Activated T-cell treated with anti-CD3 and anti-CD28 coated beads, Interleukin-2, amount 50 U/mL, for 48 hours (primary cell): ENCODE data around the gene TMEM233.

Experiments
- DNase-seq, 2 experiments: peaks; one replicate each; pipeline ENCODE4 v3.0.0-alpha.2; 2020

Gene TMEM233

GRCh38 chr12:119660076-119660475, 66.5 kb downstream of the TMEM233 start:
- DNase-seq, result no peak

GRCh38 chr12:119661882-119662281, 68.3 kb downstream of the TMEM233 start:
- DNase-seq, result no peak

DNA sequence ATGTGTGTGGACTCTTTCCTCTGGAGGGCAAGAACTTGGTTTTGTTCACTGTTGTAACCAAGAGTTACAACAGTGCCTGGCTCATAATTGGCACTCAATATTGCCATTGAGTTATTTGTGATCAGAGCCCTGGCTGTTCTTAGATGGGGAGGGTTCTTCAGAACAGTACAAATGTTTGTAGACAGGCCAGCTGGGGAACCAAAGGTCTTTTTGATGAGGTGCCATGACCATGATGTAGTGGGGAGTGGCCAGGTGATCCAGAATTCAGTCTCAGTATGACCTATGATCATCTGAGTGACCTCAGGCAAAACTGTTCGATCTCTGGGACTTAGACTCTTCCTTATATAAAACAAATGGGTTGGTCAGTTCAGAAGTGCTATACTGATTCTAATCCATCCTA, 71.1 kb downstream of the TMEM233 start:
- no peak for DNase-seq

GRCh38 chr12:119665164-119665929, 71.8 kb downstream of the TMEM233 start:
- no peak for DNase-seq

- DNase-seq, result no peak
Measured at GRCh38 chr12:119666226-119666795, 72.7 kb downstream of the TMEM233 start.

DNA sequence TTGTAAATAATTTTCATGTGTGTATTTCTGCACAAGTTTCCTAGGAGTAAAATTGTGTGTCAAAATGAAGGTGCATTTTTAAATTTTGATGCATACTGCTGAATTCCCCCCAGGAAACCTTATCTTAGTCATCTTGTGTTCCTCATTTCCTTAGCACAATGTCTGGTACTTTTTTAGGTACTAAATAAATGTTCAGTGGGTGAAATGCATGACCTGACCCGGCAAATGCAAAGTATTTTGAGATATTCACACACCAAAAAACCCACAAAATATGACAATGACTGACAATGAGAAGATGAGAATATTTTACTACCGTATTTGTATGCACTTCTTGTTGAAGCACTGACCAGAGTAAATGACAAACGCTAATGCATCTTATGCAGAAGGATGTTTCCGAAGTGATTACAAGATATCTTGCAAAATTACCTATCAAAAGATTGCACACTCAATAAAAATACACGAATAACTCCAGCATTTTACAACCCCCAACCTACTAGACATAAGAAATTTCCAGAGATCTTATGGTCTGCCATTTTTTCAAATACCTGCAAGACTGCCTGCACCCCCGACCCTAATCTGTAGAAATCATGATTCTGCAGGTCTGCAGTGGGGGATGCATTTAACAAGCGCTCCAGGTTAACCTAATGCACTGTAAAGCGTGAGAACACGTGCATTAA, 73.5 kb downstream of the TMEM233 start:
- DNase-seq, result no peak

- DNase-seq, result peak; percentile 94 to 97
Measured at GRCh38 chr12:119667577-119668323, 74.2 kb downstream of the TMEM233 start, which contains the start of gene PRKAB1. TSS of gene PRKAB1 (plus strand) at chr12:119668133. CDS start at chr12:119668245, 112 bp downstream.

GRCh38 chr12:119668324-119668841, 74.8 kb downstream of the TMEM233 start:
- no peak for DNase-seq

DNA sequence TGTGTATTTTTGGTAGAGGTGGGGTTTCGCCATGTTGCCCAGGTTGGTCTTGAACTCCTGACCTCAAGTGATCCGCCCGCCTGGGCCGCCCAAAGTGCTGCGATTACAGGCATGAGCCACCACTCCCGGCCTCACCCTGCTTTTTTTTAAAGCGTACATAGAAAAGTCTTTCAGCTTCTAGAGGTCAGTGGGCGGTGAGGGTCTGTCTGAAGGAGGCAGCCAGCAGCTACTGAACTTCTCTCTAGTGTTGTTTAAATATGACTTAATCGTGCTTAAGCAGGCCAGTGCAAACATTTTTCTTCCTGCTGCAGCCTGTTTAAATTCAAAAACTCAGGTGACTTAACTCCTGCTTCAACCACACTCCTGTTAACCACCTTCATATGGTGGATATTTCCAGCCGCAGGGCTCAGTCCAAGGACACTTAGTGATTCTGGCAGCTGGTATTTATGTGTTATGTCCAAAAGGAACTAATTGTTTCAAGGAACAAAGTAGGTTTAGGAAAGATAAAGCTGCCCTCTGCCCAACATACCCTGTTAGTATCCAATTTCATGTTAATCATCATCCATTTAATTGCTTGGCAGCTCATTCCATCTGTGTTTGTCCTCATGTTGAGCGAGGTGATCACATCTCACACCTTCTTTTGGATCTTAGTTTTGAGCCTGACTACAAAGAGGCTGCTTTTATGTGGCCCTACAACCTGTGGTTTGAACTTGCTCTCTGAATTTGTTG, 76.3 kb downstream of the TMEM233 start:
- no peak for DNase-seq

DNA sequence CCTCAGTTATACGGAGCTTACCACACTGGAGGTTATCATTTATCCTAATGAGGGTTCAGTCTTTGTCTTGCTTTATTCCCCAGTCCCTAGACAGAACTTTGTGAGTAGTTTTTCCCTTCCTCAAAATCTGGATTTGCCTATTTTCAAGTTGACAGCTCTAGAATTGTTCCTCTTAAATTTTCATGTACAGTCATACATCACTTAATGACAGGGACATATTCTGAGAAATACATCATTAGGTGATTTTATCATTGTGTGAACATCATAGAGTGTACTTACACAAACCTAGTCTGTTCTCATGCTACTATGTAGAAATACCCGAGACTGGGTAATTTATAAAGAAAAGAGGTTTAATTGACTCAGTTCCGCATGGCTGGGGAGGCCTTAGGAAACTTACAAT, 77.5 kb downstream of the TMEM233 start:
- no peak for DNase-seq

DNA sequence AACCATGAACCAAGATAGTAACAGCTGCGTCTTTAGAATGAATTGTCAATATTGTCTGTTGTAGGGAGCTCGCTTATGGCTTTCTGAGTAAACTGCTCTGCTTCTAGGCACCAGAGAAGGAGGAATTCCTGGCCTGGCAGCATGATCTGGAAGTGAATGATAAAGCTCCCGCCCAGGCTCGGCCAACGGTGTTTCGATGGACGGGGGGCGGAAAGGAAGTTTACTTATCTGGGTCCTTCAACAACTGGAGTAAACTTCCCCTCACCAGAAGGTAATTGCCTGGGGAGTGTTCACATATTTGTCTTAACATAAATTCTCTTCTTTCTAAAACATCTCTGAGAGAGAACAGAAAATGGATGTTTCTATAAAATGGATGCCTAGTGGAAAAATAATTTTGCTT, 78.6 kb downstream of the TMEM233 start:
- no peak for DNase-seq

DNA sequence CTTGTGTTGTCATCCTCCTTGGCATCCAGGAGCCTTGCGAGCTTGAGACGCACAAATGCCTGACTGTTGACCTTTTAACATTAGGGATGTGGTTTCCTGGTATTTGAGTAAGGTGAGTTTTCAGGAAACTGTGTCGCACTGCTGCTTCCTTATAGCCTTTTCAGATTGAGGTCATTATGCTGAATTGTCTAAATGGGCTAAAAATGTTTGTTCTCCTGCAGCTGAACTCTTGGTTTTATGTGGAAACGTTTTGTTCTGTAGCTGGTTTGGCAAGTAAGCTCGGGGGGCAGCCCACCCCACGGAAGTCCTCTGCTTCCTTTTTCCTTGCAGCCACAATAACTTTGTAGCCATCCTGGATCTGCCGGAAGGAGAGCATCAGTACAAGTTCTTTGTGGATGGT, 80.1 kb downstream of the TMEM233 start:
- no peak for DNase-seq

- no peak for DNase-seq
Measured at GRCh38 chr12:119674560-119674959, 81.0 kb downstream of the TMEM233 start.

GRCh38 chr12:119676022-119676421, 82.4 kb downstream of the TMEM233 start:
- no peak for DNase-seq

GRCh38 chr12:119676573-119676972, 83.0 kb downstream of the TMEM233 start:
- DNase-seq, result no peak

DNA sequence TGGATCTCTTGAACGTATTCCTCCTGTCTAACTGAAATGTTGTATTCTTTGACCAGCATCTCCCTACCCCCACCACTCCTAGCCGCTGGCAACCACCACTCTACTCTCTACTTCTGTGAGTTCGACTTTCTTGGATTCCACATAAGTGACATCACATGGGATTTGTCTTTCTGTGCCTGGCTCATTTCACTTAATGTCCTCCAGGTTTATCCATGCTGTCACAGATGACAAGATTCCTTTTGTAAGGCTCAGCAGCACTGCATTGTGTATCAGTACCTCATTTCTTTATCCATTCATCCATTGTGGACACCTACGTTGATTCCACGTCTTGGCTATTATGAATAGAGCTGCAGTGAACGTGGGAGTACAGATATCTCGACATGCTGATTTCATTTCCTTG, 84.9 kb downstream of the TMEM233 start:
- no peak for DNase-seq

DNA sequence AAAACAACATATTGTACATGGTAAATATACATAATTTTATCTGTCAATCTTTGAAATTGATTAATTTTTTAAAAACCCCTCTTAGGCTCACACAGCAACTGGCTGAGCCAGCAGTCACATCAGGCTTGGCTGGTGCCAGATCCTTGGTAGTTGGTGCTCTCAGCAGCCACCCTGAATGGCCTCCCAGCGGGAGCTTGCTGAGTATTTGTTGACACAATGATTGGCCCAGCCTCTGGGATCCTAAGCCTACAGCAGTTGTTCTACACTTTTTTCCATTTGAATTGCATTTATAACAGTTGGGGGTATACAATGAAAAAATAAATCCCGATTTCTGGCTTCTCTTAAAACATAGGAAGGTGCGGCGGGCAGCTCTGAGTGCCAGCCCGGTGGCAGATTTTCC, 85.5 kb downstream of the TMEM233 start:
- no peak for DNase-seq

- no peak for DNase-seq
Measured at GRCh38 chr12:119679490-119679889, 85.9 kb downstream of the TMEM233 start.

GRCh38 chr12:119681111-119681510, 87.5 kb downstream of the TMEM233 start:
- no peak for DNase-seq

- DNase-seq, result no peak
Measured at GRCh38 chr12:119681728-119682638, 88.4 kb downstream of the TMEM233 start.

- DNase-seq, result no peak
Measured at GRCh38 chr12:119682639-119683252, 89.2 kb downstream of the TMEM233 start.
